A549 (cell line): ENCODE measurements around the gene DIP2C. TPM values are rescaled to one million over a fixed set of nuclear protein-coding genes. Genes with fewer than 3 reads are reported as not detected.

Experiments
- ATAC-seq, 2 experiments: fragments of 200-7000 bp in 1 of 2; fragments of >200 bp in 1 of 2; cut with Nextera tagmentation in 1 of 2; cut with Tn5 transposase in 1 of 2; 3 replicates each; pipeline versions ENCODE4 v1.8.0 to v1.9.1; 2018 to 2020; ENCODE audit warnings: mild to moderate bottlenecking in 1 of 2, moderate library complexity in 1 of 2
- CTCF ChIA-PET: fragments of 300-600 bp; sonication (Branson Sonifier 250); formaldehyde crosslinking; extraction: SDS; loops from one replicate; lab custom pipeline; 2021; ENCODE audit warnings: antibody characterized with exemption, inconsistent platforms; lab: Yijun Ruan, JAX
- POLR2A ChIA-PET: fragments of 350-600 bp; formaldehyde crosslinking; extraction: SDS; loops from one replicate; lab custom pipeline; 2021; ENCODE audit warnings: antibody characterized with exemption, inconsistent platforms; lab: Yijun Ruan, JAX
- DNase-seq, 2 experiments: peaks; one replicate each; pipeline versions ENCODE4 v3.0.0 to v3.0.0-alpha.2; 2011 to 2016; ENCODE audit warnings: low read depth in 1 of 2, low spot score in 1 of 2
- FAIRE-seq: peaks from 2 replicates; lab custom pipeline; 2011; peaks lifted over from hg19 to GRCh38; lab: Jason Lieb, UNC
- H3K27ac ChIP-seq, 2 experiments: fragments of >200 bp; sonication (Bioruptor Twin); formaldehyde crosslinking; 3 replicates each; pipeline ENCODE4 v1.5.1; 2016 to 2017
- H3K4me1 ChIP-seq: fragments of >200 bp; sonication (Bioruptor Twin); formaldehyde crosslinking; 3 replicates; pipeline ENCODE4 v1.6.1; 2016
- H3K4me2 ChIP-seq: fragments of >200 bp; sonication (Bioruptor Twin); formaldehyde crosslinking; 3 replicates; pipeline ENCODE4 v1.6.1; 2016
- H3K4me3 ChIP-seq: fragments of >200 bp; sonication (Bioruptor Twin); formaldehyde crosslinking; 3 replicates; pipeline ENCODE4 v1.5.1; 2016
- H3K9me3 ChIP-seq: fragments of >200 bp; sonication (Bioruptor Twin); formaldehyde crosslinking; 3 replicates; pipeline ENCODE4 v1.6.1; 2016
- EHF ChIP-seq: fragments of 250-450 bp; sonication (Bioruptor Pico); IDR thresholded peaks from 2 replicates; pipeline ENCODE4 v1.5.0; 2020; ENCODE audit warnings: mild to moderate bottlenecking
- EHMT2 ChIP-seq: fragments of 200-600 bp; sonication (generic); IDR thresholded peaks from 2 replicates; pipeline ENCODE4 v1.6.1; 2016; ENCODE audit warnings: antibody characterized with exemption, low read depth, mild to moderate bottlenecking, moderate library complexity
- FOSB ChIP-seq: fragments of 250-450 bp; sonication (Bioruptor Pico); IDR thresholded peaks from 2 replicates; pipeline ENCODE4 v1.5.0; 2020; ENCODE audit warnings: mild to moderate bottlenecking, moderate library complexity
- FOXS1 ChIP-seq: fragments of 250-450 bp; sonication (Bioruptor Pico); IDR thresholded peaks from 2 replicates; pipeline ENCODE4 v1.5.0; 2020; ENCODE audit warnings: mild to moderate bottlenecking, moderate library complexity
- GATA3 ChIP-seq: IDR thresholded peaks from 2 replicates; pipeline ENCODE4 v1.6.1; 2012; ENCODE audit warnings: borderline replicate concordance
- JUNB ChIP-seq: fragments of >200 bp; sonication (Bioruptor Twin); formaldehyde crosslinking; IDR thresholded peaks from 2 replicates; pipeline ENCODE4 v1.6.1; 2016
- KDM5A ChIP-seq: fragments of 200-600 bp; sonication (generic); IDR thresholded peaks from 2 replicates; pipeline ENCODE4 v1.6.1; 2016; ENCODE audit warnings: antibody characterized with exemption, mild to moderate bottlenecking
- MAFK ChIP-seq: fragments of 450-650 bp; IDR thresholded peaks from 2 replicates; pipeline ENCODE4 v1.6.1; 2014; ENCODE audit not compliant: partially characterized antibody
- MAZ ChIP-seq: fragments of 150-350 bp; IDR thresholded peaks from 2 replicates; pipeline ENCODE4 v1.6.1; 2014; ENCODE audit warnings: antibody characterized with exemption, low read depth, low read length, borderline replicate concordance
- PHF8 ChIP-seq: fragments of 200-600 bp; sonication (generic); IDR thresholded peaks from 2 replicates; pipeline ENCODE4 v1.6.1; 2016; ENCODE audit warnings: low read depth, mild to moderate bottlenecking, antibody characterized with exemption, moderate library complexity, borderline replicate concordance
- RAD21 ChIP-seq, 2 experiments: fragments of >200 bp in 1 of 2; sonication (Bioruptor Twin) in 1 of 2; formaldehyde crosslinking in 1 of 2; IDR thresholded peaks in 1 of 2; conservative IDR thresholded peaks in 1 of 2; 2 replicates in 1 of 2; 3 replicates in 1 of 2; pipeline ENCODE4 v1.6.1; 2012 to 2018; ENCODE audit warnings: inconsistent platforms in 1 of 2
- RCOR1 ChIP-seq: fragments of 150-350 bp; IDR thresholded peaks from 2 replicates; pipeline ENCODE4 v1.6.1; 2014; ENCODE audit warnings: antibody characterized with exemption, low read length, low read depth
- REST ChIP-seq: fragments of 200-600 bp; sonication (generic); IDR thresholded peaks from 2 replicates; pipeline ENCODE4 v1.6.1; 2016; ENCODE audit warnings: antibody characterized with exemption, mild to moderate bottlenecking, moderate library complexity
- RFX5 ChIP-seq: fragments of 450-650 bp; IDR thresholded peaks from 2 replicates; pipeline ENCODE4 v1.7.1; 2014; ENCODE audit warnings: antibody characterized with exemption, mild to moderate bottlenecking, moderate library complexity
- SREBF2 ChIP-seq: fragments of 450-650 bp; IDR thresholded peaks from 2 replicates; pipeline ENCODE4 v1.6.1; 2014; ENCODE audit warnings: mild to moderate bottlenecking, moderate library complexity
- ZC3H11A ChIP-seq: fragments of 450-650 bp; IDR thresholded peaks from 2 replicates; pipeline ENCODE4 v1.6.1; 2014; ENCODE audit warnings: antibody characterized with exemption, mild to moderate bottlenecking
- WGBS: methylation state at CpG from one replicate; pipeline ENCODE4 v1.1.6; 2017; ENCODE audit errors: missing lambda C conversion rate; 5-methylcytosine and 5-hydroxymethylcytosine counted together
- polyA plus RNA-seq, 4 experiments: library from polyadenylated mRNA; depleted of rRNA in 3 of 4; stranded (reverse); fragments of >200 nt; fragmentation: RNase III in 1 of 4; extraction: RNeasy Plus Mini Kit Qiagen cat#74134 plus additional on column Dnase treatment in 1 of 4; gene quantifications; 2 replicates in 3 of 4; 3 replicates in 1 of 4; pipeline ENCODE4 v1.2.3, GENCODE V29; 2011 to 2017
- TF ChIP-seq, protein P1 (sequence below): fragments of >200 bp; sonication (Bioruptor Twin); formaldehyde crosslinking; IDR thresholded peaks from 3 replicates; pipeline ENCODE4 v1.5.1; 2016
- TF ChIP-seq, protein P2 (sequence below): fragments of 150-350 bp; IDR thresholded peaks from 2 replicates; pipeline ENCODE4 v1.6.1; 2014; ENCODE audit warnings: low read depth, mild to moderate bottlenecking, low read length
- TF ChIP-seq, protein P3 (sequence below): fragments of 250-450 bp; sonication (Bioruptor Pico); IDR thresholded peaks from 2 replicates; pipeline ENCODE4 v1.5.0; 2021; ENCODE audit warnings: mild to moderate bottlenecking, moderate library complexity, borderline replicate concordance
- TF ChIP-seq, protein P4 (sequence below): fragments of 250-450 bp; sonication (Bioruptor Pico); IDR thresholded peaks from 2 replicates; pipeline ENCODE4 v1.5.0; 2020; ENCODE audit warnings: low read depth, mild to moderate bottlenecking, moderate library complexity

DIP2C gene
- polyA plus RNA-seq, 2 of the 4 experiments (the other 2 are of a cell fraction): 3.7 to 5.0 TPM

DNA sequence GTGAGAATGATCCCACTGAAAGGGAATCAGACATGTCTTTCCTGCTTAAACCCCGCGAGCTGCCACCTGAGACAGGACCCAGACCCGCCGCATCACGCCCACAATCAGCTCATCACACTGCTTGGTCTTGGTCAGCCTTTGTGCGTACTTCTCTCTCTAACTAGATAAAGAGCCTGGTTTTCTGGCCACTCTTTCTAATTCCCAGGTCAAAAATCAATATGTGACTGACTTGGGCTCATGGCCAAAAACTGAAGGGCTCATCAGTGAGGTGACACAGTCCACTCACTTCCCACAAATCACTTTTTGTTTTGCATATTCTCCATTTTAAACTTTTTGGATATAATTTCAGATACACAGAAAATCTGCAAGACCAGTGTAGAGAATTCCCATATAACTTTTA, 247.3 kb downstream of the DIP2C start:
- no peaks in the 10 kb centered on the region for H3K4me1 ChIP-seq
- no peak for ATAC-seq
- no peak overlapping the region for H3K4me3 ChIP-seq
- FAIRE-seq: no peak
- H3K4me2 ChIP-seq: no peak overlapping the region
- no peak for TF ChIP-seq EHMT2
- TF ChIP-seq RCOR1: no peak
- TF ChIP-seq SREBF2: no peak
- no peak for TF ChIP-seq FOXS1 (CRISPR knock-in tag)
- no peak for TF ChIP-seq MAZ
- no peak for TF ChIP-seq RFX5
- TF ChIP-seq MAFK: no peak
- TF ChIP-seq PHF8: no peak
- TF ChIP-seq, protein P1, sequence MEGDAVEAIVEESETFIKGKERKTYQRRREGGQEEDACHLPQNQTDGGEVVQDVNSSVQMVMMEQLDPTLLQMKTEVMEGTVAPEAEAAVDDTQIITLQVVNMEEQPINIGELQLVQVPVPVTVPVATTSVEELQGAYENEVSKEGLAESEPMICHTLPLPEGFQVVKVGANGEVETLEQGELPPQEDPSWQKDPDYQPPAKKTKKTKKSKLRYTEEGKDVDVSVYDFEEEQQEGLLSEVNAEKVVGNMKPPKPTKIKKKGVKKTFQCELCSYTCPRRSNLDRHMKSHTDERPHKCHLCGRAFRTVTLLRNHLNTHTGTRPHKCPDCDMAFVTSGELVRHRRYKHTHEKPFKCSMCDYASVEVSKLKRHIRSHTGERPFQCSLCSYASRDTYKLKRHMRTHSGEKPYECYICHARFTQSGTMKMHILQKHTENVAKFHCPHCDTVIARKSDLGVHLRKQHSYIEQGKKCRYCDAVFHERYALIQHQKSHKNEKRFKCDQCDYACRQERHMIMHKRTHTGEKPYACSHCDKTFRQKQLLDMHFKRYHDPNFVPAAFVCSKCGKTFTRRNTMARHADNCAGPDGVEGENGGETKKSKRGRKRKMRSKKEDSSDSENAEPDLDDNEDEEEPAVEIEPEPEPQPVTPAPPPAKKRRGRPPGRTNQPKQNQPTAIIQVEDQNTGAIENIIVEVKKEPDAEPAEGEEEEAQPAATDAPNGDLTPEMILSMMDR: no peak
- H3K9me3 ChIP-seq: no peaks in the 10 kb centered on the region
- ChIA-PET CTCF (no interaction called here), POLR2A (no interaction called here)
- H3K27ac ChIP-seq: no peak overlapping the region
- WGBS: 95% methylated on average over 6 of the region's 6 CpGs
- no peak for DNase-seq

GRCh38 chr10:441659-442058, 247.8 kb downstream of the DIP2C start:
- no peak overlapping the region for H3K4me3 ChIP-seq
- H3K27ac ChIP-seq: no peak overlapping the region
- H3K9me3 ChIP-seq: no peaks in the 10 kb centered on the region
- no peak for TF ChIP-seq PHF8
- TF ChIP-seq, protein P2, sequence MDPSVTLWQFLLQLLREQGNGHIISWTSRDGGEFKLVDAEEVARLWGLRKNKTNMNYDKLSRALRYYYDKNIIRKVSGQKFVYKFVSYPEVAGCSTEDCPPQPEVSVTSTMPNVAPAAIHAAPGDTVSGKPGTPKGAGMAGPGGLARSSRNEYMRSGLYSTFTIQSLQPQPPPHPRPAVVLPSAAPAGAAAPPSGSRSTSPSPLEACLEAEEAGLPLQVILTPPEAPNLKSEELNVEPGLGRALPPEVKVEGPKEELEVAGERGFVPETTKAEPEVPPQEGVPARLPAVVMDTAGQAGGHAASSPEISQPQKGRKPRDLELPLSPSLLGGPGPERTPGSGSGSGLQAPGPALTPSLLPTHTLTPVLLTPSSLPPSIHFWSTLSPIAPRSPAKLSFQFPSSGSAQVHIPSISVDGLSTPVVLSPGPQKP: no peak
- TF ChIP-seq REST: no peak
- TF ChIP-seq FOXS1 (CRISPR knock-in tag): no peak
- TF ChIP-seq, all 56 proteins: peak for 0
- FAIRE-seq (no peak), DNase-seq (no peak), ATAC-seq (no peak)
- ChIA-PET CTCF (no interaction called here), POLR2A (no interaction called here)
- Histone ChIP-seq H3K4me2 (no peak overlapping the region), H3K4me1 (no peaks in the 10 kb centered on the region)
- 93% methylated on average over 6 of the region's 6 CpGs for WGBS

- DNase-seq (no peak), FAIRE-seq (peak; percentile 23), ATAC-seq (no peak)
- ChIA-PET POLR2A (no interaction called here), CTCF (no interaction called here)
- no peak overlapping the region for H3K27ac ChIP-seq
- no peaks in the 10 kb centered on the region for H3K9me3 ChIP-seq
- no peaks in the 10 kb centered on the region for H3K4me1 ChIP-seq
- no peak overlapping the region for H3K4me3 ChIP-seq
- no peak for TF ChIP-seq GATA3
- no peak for TF ChIP-seq EHF
- no peak for TF ChIP-seq RAD21 (conservative IDR thresholded peaks at IDR 0.05 in 1 of 2, IDR thresholded peaks at IDR 0.05 in 1 of 2)
- TF ChIP-seq KDM5A: no peak
- TF ChIP-seq, protein P3, sequence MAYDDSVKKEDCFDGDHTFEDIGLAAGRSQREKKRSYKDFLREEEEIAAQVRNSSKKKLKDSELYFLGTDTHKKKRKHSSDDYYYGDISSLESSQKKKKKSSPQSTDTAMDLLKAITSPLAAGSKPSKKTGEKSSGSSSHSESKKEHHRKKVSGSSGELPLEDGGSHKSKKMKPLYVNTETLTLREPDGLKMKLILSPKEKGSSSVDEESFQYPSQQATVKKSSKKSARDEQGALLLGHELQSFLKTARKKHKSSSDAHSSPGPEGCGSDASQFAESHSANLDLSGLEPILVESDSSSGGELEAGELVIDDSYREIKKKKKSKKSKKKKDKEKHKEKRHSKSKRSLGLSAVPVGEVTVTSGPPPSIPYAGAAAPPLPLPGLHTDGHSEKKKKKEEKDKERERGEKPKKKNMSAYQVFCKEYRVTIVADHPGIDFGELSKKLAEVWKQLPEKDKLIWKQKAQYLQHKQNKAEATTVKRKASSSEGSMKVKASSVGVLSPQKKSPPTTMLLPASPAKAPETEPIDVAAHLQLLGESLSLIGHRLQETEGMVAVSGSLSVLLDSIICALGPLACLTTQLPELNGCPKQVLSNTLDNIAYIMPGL (CRISPR knock-in tag): no peak
- TF ChIP-seq, protein P4, sequence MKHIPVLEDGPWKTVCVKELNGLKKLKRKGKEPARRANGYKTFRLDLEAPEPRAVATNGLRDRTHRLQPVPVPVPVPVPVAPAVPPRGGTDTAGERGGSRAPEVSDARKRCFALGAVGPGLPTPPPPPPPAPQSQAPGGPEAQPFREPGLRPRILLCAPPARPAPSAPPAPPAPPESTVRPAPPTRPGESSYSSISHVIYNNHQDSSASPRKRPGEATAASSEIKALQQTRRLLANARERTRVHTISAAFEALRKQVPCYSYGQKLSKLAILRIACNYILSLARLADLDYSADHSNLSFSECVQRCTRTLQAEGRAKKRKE (CRISPR knock-in tag): no peak
- no peak for TF ChIP-seq FOSB (CRISPR knock-in tag)
- TF ChIP-seq ZC3H11A: no peak
- no peak for TF ChIP-seq JUNB
- WGBS: 94% methylated on average over 3 of the region's 3 CpGs
- H3K4me2 ChIP-seq: no peak overlapping the region
These were observed 249.3 kb downstream of the DIP2C start for GRCh38 chr10:440127-440526.
